Measurements from ENCODE around the gene ZNF534. TPM values are rescaled to one million over a fixed set of nuclear protein-coding genes. Genes with fewer than 3 reads are reported as not detected.

ZNF534 gene
- total and polyA plus RNA-seq, 2 donors from 2014 or later: not detected

- H3K36me3 ChIP-seq (ENCODE audit: control insufficient read depth in 2 of 3, insufficient read depth in 3 of 3, low read length in 3 of 3): no peaks in the 10 kb centered on the region
- DNase-seq (no peak), FAIRE-seq (no peak)
- no peak for TF ChIP-seq CTCF (IDR thresholded peaks at IDR 0.05; ENCODE audit: borderline replicate concordance, extremely low read depth, insufficient read depth)
- intact Hi-C loops (cut with DNase I): no loop called here
- peaks cover 0 to 25% (median 5%) of the 10 kb centered on the region in 3 donors for H3K9me3 ChIP-seq (ENCODE audit: control insufficient read depth in 2 of 3, insufficient read depth in 1 of 3, low read length in 3 of 3)
- H3K4me3 ChIP-seq (ENCODE audit: low read length in 3 of 3): no peak overlapping the region
- H3K27me3 ChIP-seq (ENCODE audit: control insufficient read depth, insufficient read depth, low read length): no peaks in the 10 kb centered on the region
- no peak overlapping the region for H3K9ac ChIP-seq (ENCODE audit: low read length in 3 of 3)
- no peak overlapping the region for H3K27ac ChIP-seq (ENCODE audit: low read depth in 2 of 2, low read length in 2 of 2)
- H3K4me1 ChIP-seq (ENCODE audit: control insufficient read depth in 2 of 3, insufficient read depth in 2 of 3, low read depth in 1 of 3, low read length in 3 of 3): no peaks in the 10 kb centered on the region
Observed at GRCh38 chr19:52444506-52444905, 15.6 kb downstream of the ZNF534 start.

DNA sequence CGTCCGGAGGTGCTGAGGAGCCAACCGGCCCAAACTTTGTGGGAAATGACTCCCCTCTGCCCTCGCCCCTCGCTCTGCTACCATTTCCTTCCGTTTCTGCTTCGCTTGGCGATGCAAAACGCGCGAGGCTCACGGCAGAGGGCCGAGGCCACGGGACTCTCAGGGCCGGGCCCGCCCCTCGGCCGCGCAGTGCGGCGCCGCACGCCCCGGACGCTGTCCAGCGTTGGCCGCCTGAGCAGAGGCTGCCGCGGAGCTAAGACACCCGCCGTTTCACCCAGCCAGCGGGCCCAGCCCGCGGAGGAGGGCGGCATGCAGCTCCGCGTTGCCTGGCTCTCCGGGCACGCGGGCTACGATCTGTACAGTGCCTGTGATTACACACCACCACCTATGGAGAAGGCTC, 22.3 kb downstream of the ZNF534 start:
- DNase-seq: no peak
- Histone ChIP-seq H3K4me3 (ENCODE audit: low read length in 3 of 3) (no peak overlapping the region), H3K9me3 (ENCODE audit: control insufficient read depth in 2 of 3, insufficient read depth in 1 of 3, low read length in 3 of 3) (peaks cover 2 to 44% (median 15%) of the 10 kb centered on the region in 3 donors), H3K9ac (ENCODE audit: low read length in 3 of 3) (no peak overlapping the region), H3K4me1 (ENCODE audit: control insufficient read depth in 2 of 3, insufficient read depth in 2 of 3, low read depth in 1 of 3, low read length in 3 of 3) (peaks cover 0 to 4% (median 0%) of the 10 kb centered on the region in 3 donors), H3K27ac (ENCODE audit: low read depth in 2 of 2, low read length in 2 of 2) (no peak overlapping the region), H3K27me3 (ENCODE audit: control insufficient read depth, insufficient read depth, low read length) (no peaks in the 10 kb centered on the region), H3K36me3 (ENCODE audit: control insufficient read depth in 2 of 3, insufficient read depth in 3 of 3, low read length in 3 of 3) (peaks cover 0 to 2% (median 0%) of the 10 kb centered on the region in 3 donors)
- TF ChIP-seq CTCF (IDR thresholded peaks at IDR 0.05; ENCODE audit: borderline replicate concordance, extremely low read depth, insufficient read depth): no peak
- intact Hi-C loops (cut with DNase I): no loop called here
- FAIRE-seq: no peak

DNA sequence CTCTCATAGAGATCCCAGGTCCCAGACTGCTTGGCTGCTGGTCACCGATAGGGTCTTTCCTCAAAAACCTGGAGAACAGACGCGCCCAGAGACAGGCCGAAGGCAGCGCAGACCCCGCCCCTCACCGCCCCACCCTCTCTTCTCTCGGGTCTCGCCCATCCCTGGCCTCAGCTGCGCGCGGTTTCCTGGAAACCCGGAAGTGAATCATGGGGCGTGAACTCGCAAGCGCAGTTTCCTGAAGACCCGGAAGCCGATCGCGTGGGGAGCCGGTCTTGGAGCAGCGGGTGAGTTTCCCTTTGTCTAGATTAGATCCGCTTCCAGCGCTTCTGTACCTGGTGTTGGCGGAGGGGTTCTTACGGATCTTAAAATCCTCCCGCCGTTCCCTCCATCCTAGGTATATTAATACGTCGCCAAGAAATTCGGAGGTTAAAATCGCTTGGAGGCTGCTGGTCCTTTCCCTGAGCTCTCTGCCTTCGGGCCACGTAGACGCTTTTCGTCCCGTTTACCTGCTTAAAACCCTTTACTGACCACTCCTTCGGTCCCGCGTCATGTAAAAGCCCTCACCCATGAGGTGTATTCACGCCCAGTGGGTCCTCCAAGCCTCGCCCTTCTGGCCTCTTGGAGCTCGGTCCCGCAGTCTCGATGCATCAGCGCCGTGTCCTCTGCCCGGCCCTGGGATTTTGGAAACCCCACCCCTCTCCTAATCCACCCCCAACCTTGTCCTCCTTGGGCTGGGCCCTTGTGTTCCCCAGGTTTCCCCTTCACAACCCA, 24.6 kb downstream of the ZNF534 start, which contains the start of gene ZNF578:
Gene ZNF578 (plus strand): TSS at position 230 of the 771 bp plus-strand sequence. CDS start 48,293 bp downstream, outside the sequence.
- Histone ChIP-seq H3K9me3 (ENCODE audit: control insufficient read depth in 2 of 3, insufficient read depth in 1 of 3, low read length in 3 of 3) (peaks cover 2 to 59% (median 13%) of the 10 kb centered on the region in 3 donors), H3K4me1 (ENCODE audit: control insufficient read depth in 2 of 3, insufficient read depth in 2 of 3, low read depth in 1 of 3, low read length in 3 of 3) (peaks cover 0 to 4% (median 0%) of the 10 kb centered on the region in 3 donors), H3K4me3 (ENCODE audit: low read length in 3 of 3) (peak within 1 kb of the TSS; percentile 74 to 94 (median 92)), H3K27ac (ENCODE audit: low read depth in 2 of 2, low read length in 2 of 2) (no peak within 1 kb of the TSS), H3K36me3 (ENCODE audit: control insufficient read depth in 2 of 3, insufficient read depth in 3 of 3, low read length in 3 of 3) (peaks cover 4 to 20% (median 6%) of the 10 kb centered on the region in 3 donors), H3K9ac (ENCODE audit: low read length in 3 of 3) (peak within 1 kb of the TSS in 2 of 3 donors; percentile 7 to 85), H3K27me3 (ENCODE audit: control insufficient read depth, insufficient read depth, low read length) (no peaks in the 10 kb centered on the region)
- intact Hi-C loops (cut with DNase I): no loop called here
- peak; percentile 93 to 98 (median 94) for DNase-seq
- FAIRE-seq: no peak
- no peak for TF ChIP-seq CTCF (IDR thresholded peaks at IDR 0.05; ENCODE audit: borderline replicate concordance, extremely low read depth, insufficient read depth)
